ENCODE data around the gene ASTN2. TPM values are rescaled to one million over a fixed set of nuclear protein-coding genes. Genes with fewer than 3 reads are reported as not detected.
A peak's percentile ranks its signal among the peaks of the same experiment; 100 is the strongest.

The ASTN2 gene
- total RNA-seq, result 1 to 10 TPM; 3.0 to 7.0 (median 5.2) TPM

DNA sequence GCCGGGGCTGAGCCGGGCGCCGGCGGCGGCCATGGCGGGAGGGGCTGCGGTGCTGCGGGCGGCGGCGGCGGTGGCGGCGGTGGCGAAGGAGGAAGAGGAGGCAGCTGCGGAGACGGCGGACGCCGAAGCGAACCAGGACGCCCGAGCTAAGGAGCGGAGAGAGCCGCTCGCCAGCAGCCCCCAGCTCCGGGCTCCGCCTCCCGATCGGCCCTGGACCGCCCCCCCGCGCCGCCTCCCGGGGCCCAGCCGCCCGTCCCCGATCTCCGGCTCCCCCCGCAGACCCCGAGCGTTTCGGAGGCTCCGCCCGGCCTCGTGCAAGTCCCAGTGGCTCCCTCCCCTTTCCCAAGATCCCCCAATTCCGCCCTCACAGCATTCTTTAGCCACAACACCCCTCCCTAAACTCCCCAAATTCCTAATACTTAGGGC, at the start of gene ASTN2:
TSS of gene ASTN2 (minus strand) at position 152 of the 426 bp plus-strand sequence. CDS start at position 33, 119 bp downstream.
- intact Hi-C loops (cut with DNase I; ENCODE audit: low total_unique reads) (no loop called here), in situ Hi-C loops (cut with MboI; ENCODE audit: low pct_ligation_motif_present in 1 of 4, low pct_unique_long_range_greater_than_20kb in 1 of 4, low sequenced_read_pairs in 3 of 4) (no loop called here)
- H3K4me3 ChIP-seq, result peak within 1 kb of the TSS in 3 of 4 donors; percentile 31 to 53 (median 37)
- TF ChIP-seq POLR2AphosphoS5 (IDR thresholded peaks at IDR 0.05) (no peak), EP300 (IDR thresholded peaks at IDR 0.05; ENCODE audit: low read depth) (no peak)
- no peak for DNase-seq
- no peaks in the 10 kb centered on the region for H3K36me3 ChIP-seq
- 0% methylated on average over 1 to 19 of the region's 48 CpGs for WGBS, 2 donors (ENCODE audit: low coverage in 1 of 2)
- no peaks in the 10 kb centered on the region for H3K9me3 ChIP-seq
- H3K27ac ChIP-seq, result no peak within 1 kb of the TSS
- H3K4me1 ChIP-seq, result peaks cover 0 to 22% (median 14%) of the 10 kb centered on the region in 4 donors
- peaks cover 73% of the 10 kb centered on the region for H3K27me3 ChIP-seq

- no peaks in the 10 kb centered on the region for H3K36me3 ChIP-seq
- 74 to 78% methylated on average over 2 to 4 of the region's 4 CpGs for WGBS, 2 donors (ENCODE audit: low coverage in 1 of 2)
- H3K27ac ChIP-seq, result no peak overlapping the region
- H3K27me3 ChIP-seq, result no peaks in the 10 kb centered on the region
- TF ChIP-seq, protein P1, sequence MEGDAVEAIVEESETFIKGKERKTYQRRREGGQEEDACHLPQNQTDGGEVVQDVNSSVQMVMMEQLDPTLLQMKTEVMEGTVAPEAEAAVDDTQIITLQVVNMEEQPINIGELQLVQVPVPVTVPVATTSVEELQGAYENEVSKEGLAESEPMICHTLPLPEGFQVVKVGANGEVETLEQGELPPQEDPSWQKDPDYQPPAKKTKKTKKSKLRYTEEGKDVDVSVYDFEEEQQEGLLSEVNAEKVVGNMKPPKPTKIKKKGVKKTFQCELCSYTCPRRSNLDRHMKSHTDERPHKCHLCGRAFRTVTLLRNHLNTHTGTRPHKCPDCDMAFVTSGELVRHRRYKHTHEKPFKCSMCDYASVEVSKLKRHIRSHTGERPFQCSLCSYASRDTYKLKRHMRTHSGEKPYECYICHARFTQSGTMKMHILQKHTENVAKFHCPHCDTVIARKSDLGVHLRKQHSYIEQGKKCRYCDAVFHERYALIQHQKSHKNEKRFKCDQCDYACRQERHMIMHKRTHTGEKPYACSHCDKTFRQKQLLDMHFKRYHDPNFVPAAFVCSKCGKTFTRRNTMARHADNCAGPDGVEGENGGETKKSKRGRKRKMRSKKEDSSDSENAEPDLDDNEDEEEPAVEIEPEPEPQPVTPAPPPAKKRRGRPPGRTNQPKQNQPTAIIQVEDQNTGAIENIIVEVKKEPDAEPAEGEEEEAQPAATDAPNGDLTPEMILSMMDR (IDR thresholded peaks at IDR 0.05), result no peak
- TF ChIP-seq EP300 (IDR thresholded peaks at IDR 0.05; ENCODE audit: low read depth) (no peak), POLR2AphosphoS5 (IDR thresholded peaks at IDR 0.05) (no peak), POLR2A (IDR thresholded peaks at IDR 0.05) (no peak)
- peaks cover 0 to 5% (median 0%) of the 10 kb centered on the region in 4 donors for H3K4me1 ChIP-seq
- H3K9me3 ChIP-seq, result no peaks in the 10 kb centered on the region
- no peak overlapping the region for H3K4me3 ChIP-seq
- intact Hi-C loops (cut with DNase I; ENCODE audit: low total_unique reads), result no loop called here
- in situ Hi-C loops (cut with MboI; ENCODE audit: low pct_ligation_motif_present in 1 of 4, low pct_unique_long_range_greater_than_20kb in 1 of 4, low sequenced_read_pairs in 3 of 4), result loop anchor here in 1 of 4 donors (25.0 kb wide), 1 partner anchor 1899 kb away; the partner anchor contains the start of gene BRINP1
- DNase-seq, result no peak
Observed at GRCh38 chr9:117462861-117463260, 48.0 kb upstream of the ASTN2 start.

DNA sequence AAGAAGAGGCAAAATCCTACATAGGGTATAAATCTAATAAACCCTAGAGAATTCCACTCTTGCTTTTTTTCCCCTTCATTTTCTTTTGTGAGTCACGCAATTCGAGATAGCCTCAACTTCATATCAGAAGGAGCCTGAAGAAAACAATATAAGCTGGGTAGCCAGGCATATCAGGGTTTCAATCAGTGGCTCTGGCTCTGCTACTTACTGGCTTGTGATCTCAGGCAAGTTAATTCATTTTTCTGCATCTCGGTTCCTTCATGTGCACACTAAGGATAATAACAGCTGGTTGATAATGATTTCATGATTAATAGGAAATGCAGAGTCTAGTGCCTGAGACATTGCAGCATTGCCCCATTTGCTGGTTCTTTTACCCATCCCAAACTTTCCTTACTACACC, 46.5 kb upstream of the ASTN2 start:
- 90 to 95% methylated on average over 2 to 3 of the region's 3 CpGs for WGBS, 2 donors (ENCODE audit: low coverage in 1 of 2)
- H3K4me1 ChIP-seq, result peaks cover 0 to 5% (median 0%) of the 10 kb centered on the region in 4 donors
- no peaks in the 10 kb centered on the region for H3K27me3 ChIP-seq
- in situ Hi-C loops (cut with MboI; ENCODE audit: low pct_ligation_motif_present in 1 of 4, low pct_unique_long_range_greater_than_20kb in 1 of 4, low sequenced_read_pairs in 3 of 4) (loop anchor here in 1 of 4 donors (25.0 kb wide), 1 partner anchor 1901 kb away; the partner anchor contains the start of gene BRINP1), intact Hi-C loops (cut with DNase I; ENCODE audit: low total_unique reads) (no loop called here)
- H3K36me3 ChIP-seq, result no peaks in the 10 kb centered on the region
- TF ChIP-seq POLR2A (IDR thresholded peaks at IDR 0.05) (no peak), EP300 (IDR thresholded peaks at IDR 0.05; ENCODE audit: low read depth) (no peak), POLR2AphosphoS5 (IDR thresholded peaks at IDR 0.05) (no peak)
- TF ChIP-seq, protein P1 (IDR thresholded peaks at IDR 0.05), result no peak
- H3K27ac ChIP-seq, result no peak overlapping the region
- H3K4me3 ChIP-seq, result no peak overlapping the region
- no peak for DNase-seq
- no peaks in the 10 kb centered on the region for H3K9me3 ChIP-seq

DNA sequence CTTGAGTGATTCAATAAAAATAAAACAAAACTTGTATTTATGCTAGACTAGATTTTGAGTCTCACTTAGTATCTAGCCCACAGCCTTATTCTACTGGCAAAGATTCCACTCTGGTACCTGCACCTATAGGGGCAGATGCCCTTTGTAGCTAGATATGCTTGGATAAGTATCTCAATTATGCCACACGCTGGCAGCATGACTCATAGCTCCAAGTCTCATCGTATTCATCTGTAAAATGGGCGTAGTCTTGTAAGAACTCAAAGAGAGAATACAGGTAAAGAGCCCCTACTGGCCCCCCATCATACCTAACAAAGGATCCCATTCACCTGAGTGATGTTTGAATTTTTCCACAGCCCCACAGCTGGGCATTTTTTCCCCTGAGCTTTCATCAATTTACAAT, 45.9 kb upstream of the ASTN2 start:
- DNase-seq, result no peak
- 70% methylated on average over 3 of the region's 3 CpGs; no CpG with 5 or more reads in 1 of the 2 donors for WGBS, 2 donors (ENCODE audit: low coverage in 1 of 2)
- H3K9me3 ChIP-seq, result no peaks in the 10 kb centered on the region
- no peak overlapping the region for H3K27ac ChIP-seq
- H3K4me3 ChIP-seq, result no peak overlapping the region
- H3K4me1 ChIP-seq, result peaks cover 0 to 2% (median 0%) of the 10 kb centered on the region in 4 donors
- no peaks in the 10 kb centered on the region for H3K36me3 ChIP-seq
- no peak for TF ChIP-seq POLR2A (IDR thresholded peaks at IDR 0.05)
- TF ChIP-seq POLR2AphosphoS5 (IDR thresholded peaks at IDR 0.05), result no peak
- TF ChIP-seq, protein P1 (IDR thresholded peaks at IDR 0.05), result no peak
- TF ChIP-seq EP300 (IDR thresholded peaks at IDR 0.05; ENCODE audit: low read depth), result no peak
- in situ Hi-C loops (cut with MboI; ENCODE audit: low pct_ligation_motif_present in 1 of 4, low pct_unique_long_range_greater_than_20kb in 1 of 4, low sequenced_read_pairs in 3 of 4) (loop anchor here in 1 of 4 donors (25.0 kb wide), 1 partner anchor 1902 kb away; the partner anchor contains the start of gene BRINP1), intact Hi-C loops (cut with DNase I; ENCODE audit: low total_unique reads) (no loop called here)
- H3K27me3 ChIP-seq, result no peaks in the 10 kb centered on the region

Measured in transverse colon (tissue), 4 donors.